GM10248 (cell line): ENCODE data around the gene CD33.
A peak's percentile ranks its signal among the peaks of the same experiment; 100 is the strongest.

Experiments used
- CTCF ChIA-PET: fragments of 300-600 bp; sonication (Branson Sonifier 250); formaldehyde crosslinking; extraction: SDS; loops from one replicate; lab custom pipeline; 2021; ENCODE audit warnings: antibody characterized with exemption; lab: Yijun Ruan, JAX
- POLR2A ChIA-PET: fragments of 350-650 bp; sonication (Branson Sonifier 250); formaldehyde crosslinking; extraction: SDS; loops from one replicate; lab custom pipeline; 2020; ENCODE audit warnings: antibody characterized with exemption; lab: Yijun Ruan, JAX
- DNase-seq: peaks from one replicate; pipeline ENCODE4 v3.0.0; 2012; ENCODE audit errors: extremely low spot score
- CTCF ChIP-seq: IDR thresholded peaks from 2 replicates; pipeline ENCODE4 v1.5.1; 2012; ENCODE audit warnings: mild to moderate bottlenecking, low read depth; ENCODE audit errors: extremely low read depth, missing control alignments, control extremely low read depth

The CD33 gene

DNA sequence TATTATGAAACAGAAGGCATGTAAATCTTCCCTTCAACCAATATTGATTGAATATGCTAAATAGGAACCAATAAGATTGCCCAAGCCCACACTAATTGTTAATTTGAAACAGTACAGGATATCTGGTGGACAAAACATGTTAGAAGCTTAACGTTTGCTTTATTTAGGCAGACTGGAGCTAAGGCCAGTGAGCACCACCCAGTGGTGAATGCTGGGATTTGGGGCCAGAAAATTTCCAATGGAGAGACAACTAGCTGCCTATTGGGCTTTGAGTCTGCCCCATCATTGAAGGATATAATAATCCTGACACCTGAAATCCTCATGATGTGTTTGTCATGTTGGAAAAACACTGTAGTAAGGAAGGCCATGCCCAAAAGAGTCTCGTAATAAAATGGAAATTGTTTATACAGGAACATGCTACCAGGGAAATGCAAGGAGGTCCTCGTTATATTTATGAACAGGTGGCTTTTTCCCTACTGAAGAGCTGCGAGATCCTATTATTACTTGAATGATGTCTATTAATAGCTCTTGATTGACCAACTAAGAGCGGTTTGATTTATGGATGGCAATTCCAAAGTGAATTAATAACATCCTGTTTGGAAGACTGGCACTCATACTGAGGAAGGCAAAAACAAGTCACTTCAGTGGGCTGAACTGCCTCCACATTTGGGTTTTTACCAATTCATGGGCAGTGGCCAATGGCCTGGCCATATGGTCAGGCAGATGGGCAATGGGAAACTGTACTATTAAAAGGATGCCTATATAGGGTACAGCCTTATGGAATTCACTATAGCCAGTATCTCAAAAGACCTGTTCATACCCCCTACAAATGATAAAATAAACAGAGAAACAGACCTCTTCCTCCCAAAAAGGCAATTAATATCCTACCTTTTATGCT, 34.7 kb downstream of the CD33 start:
- POLR2A ChIA-PET: no interaction called here
- CTCF ChIA-PET: interaction anchor here (0.6 to 3.0 kb wide), 21 partner anchors 8 to 113 kb away, joined by 3 to 63 read pairs (median 6); partner anchors contain the start of gene SIGLECL1
- TF ChIP-seq CTCF: peak; percentile 78
- peak; percentile 57 for DNase-seq

- no peak for TF ChIP-seq CTCF
- no peak for DNase-seq
- POLR2A ChIA-PET: no interaction called here
- CTCF ChIA-PET: interaction anchor here (1.1 to 1.3 kb wide), 2 partner anchors 18 to 250 kb away, joined by 3 read pairs; no protein-coding TSS in a partner anchor
Observed at GRCh38 chr19:51263808-51264207, 38.9 kb downstream of the CD33 start.

GRCh38 chr19:51271067-51271466, 46.2 kb downstream of the CD33 start:
- TF ChIP-seq CTCF: no peak
- DNase-seq: no peak
- CTCF ChIA-PET: interaction anchor here (1.3 to 2.9 kb wide), 3 partner anchors 10 to 18 kb away, joined by 3 to 14 read pairs (median 4); no protein-coding TSS in a partner anchor
- POLR2A ChIA-PET: no interaction called here

DNA sequence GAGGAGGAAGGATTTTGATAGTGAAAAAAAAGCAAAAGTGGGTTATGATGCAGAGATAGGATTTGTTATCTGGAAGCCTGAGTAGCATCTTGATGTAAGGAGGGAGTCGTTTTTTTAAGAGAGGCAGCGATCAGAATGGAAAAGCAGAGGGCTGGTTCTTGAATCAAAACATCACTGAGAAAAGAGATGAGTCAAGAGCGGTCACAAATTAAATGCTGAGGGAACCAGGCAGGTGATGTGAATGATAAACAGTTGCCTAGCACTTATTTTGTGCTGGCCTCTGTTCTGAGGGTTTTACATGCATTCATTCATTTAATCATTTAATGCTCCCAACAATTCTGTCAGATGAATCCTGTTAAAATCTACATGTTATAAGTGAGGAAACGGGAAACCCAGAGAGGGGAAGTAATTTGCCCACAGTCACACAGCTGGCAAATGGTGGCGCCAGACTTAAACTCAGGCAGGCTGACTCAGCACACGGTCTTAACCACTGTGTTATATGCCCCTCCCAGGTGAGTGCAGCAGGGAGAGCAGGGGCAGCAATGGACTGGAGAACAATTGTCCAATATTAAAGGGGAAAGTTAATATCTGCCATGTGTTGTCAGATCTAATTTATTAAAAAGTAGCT, 47.4 kb downstream of the CD33 start:
- no peak for DNase-seq
- no peak for TF ChIP-seq CTCF
- CTCF ChIA-PET: interaction anchor here (1.7 kb wide), 1 partner anchor 13 kb away, joined by 7 read pairs; no protein-coding TSS in a partner anchor
- POLR2A ChIA-PET: no interaction called here

- TF ChIP-seq CTCF: no peak
- DNase-seq: no peak
- ChIA-PET CTCF (interaction anchor here (1.5 kb wide), 1 partner anchor 116 kb away, joined by 4 read pairs; no protein-coding TSS in a partner anchor), POLR2A (no interaction called here)
Observed at GRCh38 chr19:51274049-51274770, 49.3 kb downstream of the CD33 start.

- no peak for TF ChIP-seq CTCF
- ChIA-PET POLR2A (no interaction called here), CTCF (no interaction called here)
Observed at GRCh38 chr19:51277112-51277511, 52.2 kb downstream of the CD33 start.

More at GRCh38 chr19:51277112-51277511, 52.2 kb downstream of the CD33 start:
- no peak for DNase-seq
